Measurements from ENCODE around the gene GRK2. TPM values are rescaled to one million over a fixed set of nuclear protein-coding genes. Genes with fewer than 3 reads are reported as not detected.
"Not testable (repeated sequence)": the region's sequence is repeated elsewhere in the genome, so short reads cannot be mapped to it uniquely, and the experiment has no call there.

Gene GRK2
- total RNA-seq, 1 donor from 2014 or later = 53.1 TPM

DNA sequence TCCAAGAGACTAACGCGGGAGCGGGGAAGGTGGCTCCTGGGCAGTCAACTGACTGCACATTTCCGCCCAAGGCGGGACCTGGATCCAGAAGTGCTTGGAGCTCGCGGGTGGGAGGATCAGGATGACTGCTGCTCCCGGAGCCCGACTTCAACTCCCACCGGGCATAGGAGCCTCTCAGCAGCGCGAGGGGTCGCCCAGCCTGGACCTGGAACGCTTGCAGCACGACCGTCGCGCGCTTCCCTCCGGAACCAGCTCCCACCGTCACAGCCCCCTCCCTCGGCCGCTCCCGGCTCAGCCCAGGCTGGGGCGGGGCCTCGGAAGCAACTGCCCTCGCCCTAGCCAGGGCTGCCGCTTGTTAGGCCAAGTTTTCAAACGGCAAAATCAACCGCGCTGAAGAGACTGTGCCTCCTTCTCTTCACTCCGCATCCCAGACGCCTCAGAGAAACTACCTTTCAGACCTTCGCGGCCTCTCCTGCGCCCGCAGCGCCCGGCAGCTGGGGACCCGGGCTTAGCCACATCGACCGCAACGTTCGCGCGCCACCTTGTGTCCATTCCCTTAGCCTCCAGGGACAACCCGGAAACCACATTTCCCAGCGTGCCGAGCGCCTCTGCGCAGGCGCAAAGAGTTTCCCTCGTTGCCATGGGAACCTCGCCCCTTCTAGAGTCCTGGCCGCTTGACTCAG lies 51.1 kb downstream of the GRK2 start:
- peaks cover 17% of the 10 kb centered on the region for H3K4me1 Mint-ChIP-seq (ENCODE audit: unreplicated experiment)
- no peaks in the 10 kb centered on the region for H3K9me3 Mint-ChIP-seq
- H3K4me3 Mint-ChIP-seq = peak overlapping the region; percentile 98
- H3K27ac Mint-ChIP-seq = peak overlapping the region; percentile 97
- TF ChIP-seq, protein P1, sequence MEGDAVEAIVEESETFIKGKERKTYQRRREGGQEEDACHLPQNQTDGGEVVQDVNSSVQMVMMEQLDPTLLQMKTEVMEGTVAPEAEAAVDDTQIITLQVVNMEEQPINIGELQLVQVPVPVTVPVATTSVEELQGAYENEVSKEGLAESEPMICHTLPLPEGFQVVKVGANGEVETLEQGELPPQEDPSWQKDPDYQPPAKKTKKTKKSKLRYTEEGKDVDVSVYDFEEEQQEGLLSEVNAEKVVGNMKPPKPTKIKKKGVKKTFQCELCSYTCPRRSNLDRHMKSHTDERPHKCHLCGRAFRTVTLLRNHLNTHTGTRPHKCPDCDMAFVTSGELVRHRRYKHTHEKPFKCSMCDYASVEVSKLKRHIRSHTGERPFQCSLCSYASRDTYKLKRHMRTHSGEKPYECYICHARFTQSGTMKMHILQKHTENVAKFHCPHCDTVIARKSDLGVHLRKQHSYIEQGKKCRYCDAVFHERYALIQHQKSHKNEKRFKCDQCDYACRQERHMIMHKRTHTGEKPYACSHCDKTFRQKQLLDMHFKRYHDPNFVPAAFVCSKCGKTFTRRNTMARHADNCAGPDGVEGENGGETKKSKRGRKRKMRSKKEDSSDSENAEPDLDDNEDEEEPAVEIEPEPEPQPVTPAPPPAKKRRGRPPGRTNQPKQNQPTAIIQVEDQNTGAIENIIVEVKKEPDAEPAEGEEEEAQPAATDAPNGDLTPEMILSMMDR (conservative IDR thresholded peaks at IDR 0.05) = peak; percentile 97
- no peaks in the 10 kb centered on the region for H3K36me3 Mint-ChIP-seq
- peak; percentile 99 for DNase-seq (ENCODE audit: extremely low spot score, unreplicated experiment)
- peaks cover 3% of the 10 kb centered on the region for H3K27me3 Mint-ChIP-seq

DNA sequence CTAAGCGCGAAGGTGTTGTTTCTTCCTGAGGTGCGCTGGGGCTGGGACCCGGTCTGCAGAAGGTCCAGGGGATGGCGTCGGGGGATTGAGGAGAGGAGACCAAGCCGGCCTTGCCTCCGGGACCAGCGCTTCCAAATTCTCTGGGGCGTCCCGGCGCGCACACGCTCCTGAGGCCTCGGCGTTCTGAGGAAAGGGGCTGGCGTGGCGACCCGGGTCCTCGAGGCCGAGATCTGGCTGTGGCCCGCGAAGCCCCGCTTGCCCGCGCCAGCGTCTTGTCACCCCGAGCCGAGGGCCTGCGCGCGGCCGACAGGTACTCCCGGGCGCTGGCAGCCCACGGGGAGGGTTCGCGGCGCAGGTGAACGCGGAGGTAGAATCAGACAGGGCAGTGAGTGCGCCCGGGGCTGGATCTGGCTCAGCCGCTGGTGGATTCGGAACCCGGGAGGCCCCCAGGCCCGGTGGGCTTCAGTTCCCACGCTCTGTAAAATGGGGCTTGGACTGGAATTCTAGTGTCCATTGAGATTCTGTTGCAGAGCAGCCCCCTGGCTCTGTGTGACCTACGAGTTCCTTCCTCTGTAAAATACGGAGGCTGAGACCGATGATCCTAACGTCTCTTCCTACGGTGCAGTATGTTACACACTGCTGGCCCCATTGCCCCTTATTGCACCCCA lies 51.7 kb downstream of the GRK2 start:
- TF ChIP-seq, protein P1 (conservative IDR thresholded peaks at IDR 0.05) = no peak
- H3K4me1 Mint-ChIP-seq (ENCODE audit: unreplicated experiment) = peaks cover 13% of the 10 kb centered on the region
- peak overlapping the region; percentile 97 for H3K27ac Mint-ChIP-seq
- H3K27me3 Mint-ChIP-seq = peaks cover 3% of the 10 kb centered on the region
- DNase-seq (ENCODE audit: extremely low spot score, unreplicated experiment) = peak; percentile 73
- peak overlapping the region; percentile 98 for H3K4me3 Mint-ChIP-seq
- no peaks in the 10 kb centered on the region for H3K36me3 Mint-ChIP-seq
- H3K9me3 Mint-ChIP-seq = no peaks in the 10 kb centered on the region

DNA sequence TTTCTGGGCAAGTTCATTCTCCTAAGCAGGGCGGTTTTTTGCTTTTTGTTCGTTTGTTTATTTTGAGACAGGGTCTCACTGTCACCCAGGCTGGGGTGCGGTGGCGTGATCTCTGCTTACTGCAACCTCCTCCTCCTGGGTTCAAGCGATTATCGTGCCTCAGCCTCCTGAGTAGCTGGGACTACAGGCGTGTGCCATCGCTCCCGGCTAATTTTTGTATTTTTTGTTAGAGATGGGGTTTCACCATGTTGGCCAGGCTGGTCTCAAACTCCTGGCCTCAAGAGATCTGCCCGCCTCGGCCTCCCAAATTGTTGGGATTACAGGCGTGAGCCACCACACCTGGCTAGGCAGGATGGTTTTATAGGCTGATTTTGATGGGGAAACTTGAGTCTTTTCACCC lies 52.6 kb downstream of the GRK2 start:
- H3K27ac Mint-ChIP-seq = peak overlapping the region; percentile 61
- not testable (repeated sequence) for H3K27me3 Mint-ChIP-seq; H3K9me3 Mint-ChIP-seq; H3K36me3 Mint-ChIP-seq; DNase-seq (ENCODE audit: extremely low spot score, unreplicated experiment)
- H3K4me1 Mint-ChIP-seq (ENCODE audit: unreplicated experiment) = peaks cover 13% of the 10 kb centered on the region
- H3K4me3 Mint-ChIP-seq = peak overlapping the region; percentile 98

DNA sequence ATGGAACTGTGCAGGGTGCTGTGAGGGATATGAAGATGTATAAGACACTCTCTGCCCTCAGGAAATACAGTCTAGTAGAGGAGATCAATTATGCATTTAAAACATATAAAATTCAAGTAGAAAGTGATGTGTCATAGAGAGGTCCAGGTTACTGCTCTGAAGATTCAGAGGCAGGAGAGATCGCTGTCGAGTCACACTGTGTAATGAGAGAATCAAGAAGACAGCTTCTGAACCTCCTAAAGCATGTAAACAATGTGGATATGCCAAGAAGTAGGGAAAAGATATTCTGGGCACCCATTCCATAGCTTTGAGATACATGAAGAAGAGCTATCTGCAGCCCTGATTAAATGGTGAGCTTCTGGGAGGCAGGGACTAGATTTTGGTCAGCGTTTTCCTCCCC lies 53.7 kb downstream of the GRK2 start:
- H3K27ac Mint-ChIP-seq = no peak overlapping the region
- no peak for DNase-seq (ENCODE audit: extremely low spot score, unreplicated experiment)
- H3K4me3 Mint-ChIP-seq = no peak overlapping the region

DNA sequence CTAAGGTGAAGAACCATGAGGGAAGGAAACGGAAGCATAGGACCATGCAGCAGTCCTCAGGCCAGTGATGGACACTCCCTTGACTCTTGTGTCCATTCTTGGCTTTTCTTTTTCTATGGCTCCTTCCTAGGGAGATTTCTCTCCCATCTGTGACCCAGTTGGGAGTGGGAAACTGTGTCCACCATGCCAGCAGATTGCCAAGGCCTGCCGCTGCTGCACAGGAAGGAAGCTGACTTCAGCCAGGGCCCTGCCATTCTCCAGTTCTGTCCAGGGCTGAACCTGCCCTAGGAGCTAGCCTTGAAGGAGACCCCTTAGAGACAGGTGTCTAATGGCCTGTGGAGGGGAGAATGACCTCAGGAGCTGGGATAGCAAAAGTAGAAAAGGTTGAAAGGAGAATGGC lies 54.4 kb downstream of the GRK2 start:
- Mint-ChIP-seq H3K36me3 (no peaks in the 10 kb centered on the region), H3K9me3 (no peaks in the 10 kb centered on the region), H3K4me1 (ENCODE audit: unreplicated experiment) (peaks cover 6% of the 10 kb centered on the region), H3K4me3 (no peak overlapping the region), H3K27ac (no peak overlapping the region), H3K27me3 (peaks cover 3% of the 10 kb centered on the region)
- no peak for DNase-seq (ENCODE audit: extremely low spot score, unreplicated experiment)
- TF ChIP-seq, protein P1 (conservative IDR thresholded peaks at IDR 0.05) = no peak

More for the DNA sequence above, 53.7 kb downstream of the GRK2 start:
- no peaks in the 10 kb centered on the region for H3K9me3 Mint-ChIP-seq
- TF ChIP-seq, protein P1 (conservative IDR thresholded peaks at IDR 0.05) = no peak
- H3K4me1 Mint-ChIP-seq (ENCODE audit: unreplicated experiment) = peaks cover 13% of the 10 kb centered on the region
- peaks cover 3% of the 10 kb centered on the region for H3K27me3 Mint-ChIP-seq
- H3K36me3 Mint-ChIP-seq = no peaks in the 10 kb centered on the region

DNA sequence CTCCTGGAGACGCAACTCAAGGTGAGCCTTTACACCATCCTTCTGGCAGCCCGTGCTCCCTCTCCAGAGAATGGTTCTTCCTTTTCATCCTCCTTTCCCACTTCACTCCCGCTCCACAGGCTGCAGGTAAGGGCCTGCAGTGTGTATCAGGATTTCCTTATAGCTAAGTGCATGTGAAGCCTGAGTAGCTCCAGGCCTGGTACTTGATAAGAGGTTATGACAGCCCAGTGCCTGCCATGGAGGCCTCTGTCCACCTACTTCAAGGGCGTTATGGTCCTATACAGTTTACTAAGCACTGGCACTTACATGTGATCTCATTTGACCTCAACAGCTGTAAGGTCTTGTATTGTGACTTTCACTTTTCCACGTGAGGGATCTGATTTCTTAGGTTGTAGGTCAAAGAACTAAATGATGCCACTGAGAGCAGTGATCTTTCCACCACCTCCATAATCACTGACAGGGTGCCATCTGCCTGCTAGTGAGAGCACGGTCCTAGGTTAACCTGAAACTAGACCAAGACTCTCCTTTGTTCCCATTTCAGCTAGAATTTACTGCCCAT lies 55.1 kb downstream of the GRK2 start:
- no peak for DNase-seq (ENCODE audit: extremely low spot score, unreplicated experiment)
- Mint-ChIP-seq H3K9me3 (no peaks in the 10 kb centered on the region), H3K27me3 (peaks cover 3% of the 10 kb centered on the region), H3K27ac (no peak overlapping the region), H3K36me3 (peaks cover 3% of the 10 kb centered on the region), H3K4me1 (ENCODE audit: unreplicated experiment) (peaks cover 5% of the 10 kb centered on the region), H3K4me3 (no peak overlapping the region)
- TF ChIP-seq, protein P1 (conservative IDR thresholded peaks at IDR 0.05) = no peak
